GM18951 (cell line): ENCODE measurements around the gene BICRA.
"Not testable (repeated sequence)": the region's sequence is repeated elsewhere in the genome, so short reads cannot be mapped to it uniquely, and the experiment has no call there.

ENCODE experiments used
- POLR2A ChIP-seq: IDR thresholded peaks from 4 replicates; pipeline ENCODE4 v1.6.1; 2011; ENCODE audit warnings: mild to moderate bottlenecking; ENCODE audit not compliant: insufficient read length, insufficient read depth; ENCODE audit errors: extremely low read depth
- in situ Hi-C: fragments of 300-500 bp; cut with MboI; formaldehyde crosslinking; loops from one replicate; pipeline ENCODE4 v1.12.0; 2022; ENCODE audit warnings: low sequenced_read_pairs, mixed read lengths, inconsistent platforms; ENCODE audit not compliant: unreplicated experiment

BICRA gene

GRCh38 chr19:47719047-47719859, 110.3 kb downstream of the BICRA start:
- no peak for TF ChIP-seq POLR2A
- in situ Hi-C loops, result no loop called here

GRCh38 chr19:47720669-47721422, 111.9 kb downstream of the BICRA start:
- in situ Hi-C loops, result no loop called here
- TF ChIP-seq POLR2A, result no peak

- TF ChIP-seq POLR2A, result no peak
- in situ Hi-C loops, result no loop called here
Measured at GRCh38 chr19:47723581-47723940, 114.6 kb downstream of the BICRA start.

- in situ Hi-C loops, result no loop called here
- no peak for TF ChIP-seq POLR2A
Measured at GRCh38 chr19:47725759-47726401, 116.9 kb downstream of the BICRA start.

GRCh38 chr19:47726467-47726866, 117.5 kb downstream of the BICRA start:
- TF ChIP-seq POLR2A, result no peak
- in situ Hi-C loops, result no loop called here

- in situ Hi-C loops, result not testable (repeated sequence)
Measured at GRCh38 chr19:47728295-47728694, 119.4 kb downstream of the BICRA start.

- TF ChIP-seq POLR2A, result no peak
- in situ Hi-C loops, result no loop called here
Measured at GRCh38 chr19:47729468-47729798, 120.5 kb downstream of the BICRA start.

GRCh38 chr19:47729799-47730520, 121.0 kb downstream of the BICRA start:
- in situ Hi-C loops, result no loop called here
- no peak for TF ChIP-seq POLR2A

- in situ Hi-C loops, result no loop called here
Measured at GRCh38 chr19:47730521-47730889, 121.6 kb downstream of the BICRA start.

GRCh38 chr19:47730910-47731309, 122.0 kb downstream of the BICRA start:
- in situ Hi-C loops, result no loop called here
- no peak for TF ChIP-seq POLR2A

More at GRCh38 chr19:47730521-47730889, 121.6 kb downstream of the BICRA start:
- no peak for TF ChIP-seq POLR2A

- in situ Hi-C loops, result no loop called here
- no peak for TF ChIP-seq POLR2A
Measured at GRCh38 chr19:47735131-47735530, 126.2 kb downstream of the BICRA start.

- in situ Hi-C loops, result no loop called here
- no peak for TF ChIP-seq POLR2A
Measured at GRCh38 chr19:47740866-47741519, 132.1 kb downstream of the BICRA start.
